K562 (cell line): ENCODE data around the gene RERE.

ENCODE experiments used
- EP300 ChIP-seq: IDR thresholded peaks from 2 replicates; pipeline ENCODE4 v1.6.1; 2012; ENCODE audit warnings: low read length, improper control_type of control experiment
- FOXP1 ChIP-seq: sonication (generic); formaldehyde crosslinking; IDR thresholded peaks from 2 replicates; pipeline ENCODE4 v1.8.0; 2022; ENCODE audit warnings: mild to moderate bottlenecking, missing genetic modification reagents
- HDAC8 ChIP-seq: fragments of 450-650 bp; IDR thresholded peaks from 2 replicates; pipeline ENCODE4 v1.6.1; 2016; ENCODE audit warnings: mild to moderate bottlenecking, missing genetic modification characterization, moderate library complexity, missing compliant biosample characterization
- NR2C2 ChIP-seq, 2 experiments: fragments of 200-800 bp in 1 of 2; sonication (Bioruptor generic) in 1 of 2; sonication (generic) in 1 of 2; formaldehyde crosslinking in 1 of 2; IDR thresholded peaks; 2 replicates each; pipeline versions ENCODE4 v1.6.1 to v1.8.0; 2016 to 2022; ENCODE audit warnings: mild to moderate bottlenecking in 1 of 2, missing compliant biosample characterization in 1 of 2, missing genetic modification characterization in 1 of 2, missing genetic modification reagents in 1 of 2
- POLR2A ChIP-seq: fragments of 450-650 bp; conservative IDR thresholded peaks from 2 replicates; pipeline ENCODE4 v1.6.1; 2016
- RAD21 ChIP-seq, 2 experiments: fragments of 250-450 bp in 1 of 2; fragments of 450-650 bp in 1 of 2; sonication (Bioruptor Pico) in 1 of 2; formaldehyde crosslinking in 1 of 2; IDR thresholded peaks in 1 of 2; conservative IDR thresholded peaks in 1 of 2; 2 replicates each; pipeline versions ENCODE4 v1.4.0 to v1.8.0; 2020 to 2022; ENCODE audit warnings: mild to moderate bottlenecking in 2 of 2, moderate library complexity in 1 of 2
- SP1 ChIP-seq: sonication (generic); formaldehyde crosslinking; IDR thresholded peaks from 2 replicates; pipeline ENCODE4 v1.8.1; 2022; ENCODE audit warnings: mild to moderate bottlenecking, missing genetic modification reagents
- SRF ChIP-seq, 2 experiments: fragments of 250-450, 450-650 bp in 1 of 2; sonication (Bioruptor Pico) in 1 of 2; sonication (generic) in 1 of 2; formaldehyde crosslinking; IDR thresholded peaks; 2 replicates each; pipeline versions ENCODE4 v1.5.0 to v1.5.1; 2020 to 2022; ENCODE audit warnings: mild to moderate bottlenecking in 1 of 2, missing genetic modification reagents in 1 of 2
- ZNF311 ChIP-seq: fragments of 250-450 bp; sonication (Bioruptor Pico); IDR thresholded peaks from 2 replicates; pipeline ENCODE4 v1.4.0; 2020; ENCODE audit warnings: mild to moderate bottlenecking, moderate library complexity
- TF ChIP-seq, protein P1 (sequence below): sonication (generic); formaldehyde crosslinking; IDR thresholded peaks from 2 replicates; pipeline ENCODE4 v1.8.0; 2022; ENCODE audit warnings: mild to moderate bottlenecking, low read depth, missing genetic modification reagents
- TF ChIP-seq, protein P2 (sequence below), 3 experiments: IDR thresholded peaks in 2 of 3; conservative IDR thresholded peaks in 1 of 3; 2 replicates each; pipeline ENCODE4 v1.5.1; 2011 to 2012; ENCODE audit warnings: low read length in 3 of 3, mild to moderate bottlenecking in 3 of 3, control low read depth in 2 of 3, improper control_type of control experiment in 1 of 3, inconsistent platforms in 1 of 3, low read depth in 1 of 3, mixed read lengths in 1 of 3, moderate library complexity in 1 of 3; ENCODE audit not compliant: insufficient read depth in 2 of 3
- TF ChIP-seq, protein P3 (sequence below): sonication (generic); formaldehyde crosslinking; IDR thresholded peaks from 2 replicates; pipeline ENCODE4 v1.8.1; 2023; ENCODE audit warnings: mild to moderate bottlenecking, missing genetic modification reagents, moderate library complexity

DNA sequence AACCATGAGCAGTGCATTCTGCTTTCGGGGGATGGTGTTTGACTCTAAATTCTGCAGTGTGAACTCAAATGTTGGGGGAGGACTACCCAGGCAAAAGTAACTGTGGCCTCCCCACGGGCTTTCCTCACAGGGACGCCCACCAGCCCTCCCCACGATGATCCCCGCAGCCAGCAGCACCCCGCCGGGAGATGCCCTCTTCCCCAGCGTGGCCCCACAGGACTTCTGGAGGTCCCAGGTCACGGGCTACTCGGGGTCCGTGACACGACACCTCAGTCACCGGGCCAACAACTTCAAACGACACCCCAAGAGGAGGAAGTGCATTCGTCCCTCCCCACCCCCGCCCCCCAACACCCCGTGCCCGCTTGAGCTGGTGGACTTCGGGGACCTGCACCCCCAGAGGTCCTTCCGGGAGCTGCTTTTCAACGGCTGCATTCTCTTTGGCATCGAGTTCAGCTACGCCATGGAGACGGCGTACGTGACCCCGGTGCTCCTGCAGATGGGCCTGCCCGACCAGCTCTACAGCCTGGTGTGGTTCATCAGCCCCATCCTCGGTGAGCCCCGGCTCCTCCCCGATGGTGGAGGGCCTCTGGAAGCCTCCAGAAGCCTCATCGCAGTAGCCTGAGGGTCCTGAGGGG is 493.1 kb downstream of the RERE start:
- TF ChIP-seq, protein P1, sequence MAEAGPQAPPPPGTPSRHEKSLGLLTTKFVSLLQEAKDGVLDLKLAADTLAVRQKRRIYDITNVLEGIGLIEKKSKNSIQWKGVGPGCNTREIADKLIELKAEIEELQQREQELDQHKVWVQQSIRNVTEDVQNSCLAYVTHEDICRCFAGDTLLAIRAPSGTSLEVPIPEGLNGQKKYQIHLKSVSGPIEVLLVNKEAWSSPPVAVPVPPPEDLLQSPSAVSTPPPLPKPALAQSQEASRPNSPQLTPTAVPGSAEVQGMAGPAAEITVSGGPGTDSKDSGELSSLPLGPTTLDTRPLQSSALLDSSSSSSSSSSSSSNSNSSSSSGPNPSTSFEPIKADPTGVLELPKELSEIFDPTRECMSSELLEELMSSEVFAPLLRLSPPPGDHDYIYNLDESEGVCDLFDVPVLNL: no peak
- TF ChIP-seq, protein P2, sequence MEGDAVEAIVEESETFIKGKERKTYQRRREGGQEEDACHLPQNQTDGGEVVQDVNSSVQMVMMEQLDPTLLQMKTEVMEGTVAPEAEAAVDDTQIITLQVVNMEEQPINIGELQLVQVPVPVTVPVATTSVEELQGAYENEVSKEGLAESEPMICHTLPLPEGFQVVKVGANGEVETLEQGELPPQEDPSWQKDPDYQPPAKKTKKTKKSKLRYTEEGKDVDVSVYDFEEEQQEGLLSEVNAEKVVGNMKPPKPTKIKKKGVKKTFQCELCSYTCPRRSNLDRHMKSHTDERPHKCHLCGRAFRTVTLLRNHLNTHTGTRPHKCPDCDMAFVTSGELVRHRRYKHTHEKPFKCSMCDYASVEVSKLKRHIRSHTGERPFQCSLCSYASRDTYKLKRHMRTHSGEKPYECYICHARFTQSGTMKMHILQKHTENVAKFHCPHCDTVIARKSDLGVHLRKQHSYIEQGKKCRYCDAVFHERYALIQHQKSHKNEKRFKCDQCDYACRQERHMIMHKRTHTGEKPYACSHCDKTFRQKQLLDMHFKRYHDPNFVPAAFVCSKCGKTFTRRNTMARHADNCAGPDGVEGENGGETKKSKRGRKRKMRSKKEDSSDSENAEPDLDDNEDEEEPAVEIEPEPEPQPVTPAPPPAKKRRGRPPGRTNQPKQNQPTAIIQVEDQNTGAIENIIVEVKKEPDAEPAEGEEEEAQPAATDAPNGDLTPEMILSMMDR (IDR thresholded peaks at IDR 0.05 in 2 of 3, conservative IDR thresholded peaks at IDR 0.05 in 1 of 3; ENCODE audit: insufficient read depth in 2 of 3, low read depth in 1 of 3, low read length in 3 of 3): no peak
- TF ChIP-seq NR2C2 (CRISPR knock-in tag; IDR thresholded peaks at IDR 0.05): no peak
- no peak for TF ChIP-seq NR2C2 (tag; IDR thresholded peaks at IDR 0.05)
- TF ChIP-seq RAD21 (CRISPR knock-in tag; conservative IDR thresholded peaks at IDR 0.05 in 1 of 2, IDR thresholded peaks at IDR 0.05 in 1 of 2): no peak
- no peak for TF ChIP-seq SP1 (CRISPR knock-in tag)
- TF ChIP-seq HDAC8 (tag): no peak
- no peak for TF ChIP-seq ZNF311 (CRISPR knock-in tag)
- no peak for TF ChIP-seq FOXP1 (CRISPR knock-in tag)
- TF ChIP-seq, protein P3, sequence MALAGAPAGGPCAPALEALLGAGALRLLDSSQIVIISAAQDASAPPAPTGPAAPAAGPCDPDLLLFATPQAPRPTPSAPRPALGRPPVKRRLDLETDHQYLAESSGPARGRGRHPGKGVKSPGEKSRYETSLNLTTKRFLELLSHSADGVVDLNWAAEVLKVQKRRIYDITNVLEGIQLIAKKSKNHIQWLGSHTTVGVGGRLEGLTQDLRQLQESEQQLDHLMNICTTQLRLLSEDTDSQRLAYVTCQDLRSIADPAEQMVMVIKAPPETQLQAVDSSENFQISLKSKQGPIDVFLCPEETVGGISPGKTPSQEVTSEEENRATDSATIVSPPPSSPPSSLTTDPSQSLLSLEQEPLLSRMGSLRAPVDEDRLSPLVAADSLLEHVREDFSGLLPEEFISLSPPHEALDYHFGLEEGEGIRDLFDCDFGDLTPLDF (CRISPR knock-in tag): no peak
- TF ChIP-seq POLR2A: no peak
- no peak for TF ChIP-seq SRF (CRISPR knock-in tag; IDR thresholded peaks at IDR 0.05)
- TF ChIP-seq EP300: no peak
